H1 (cell line): ENCODE results near the gene FAM222B. TPM values are rescaled to one million over a fixed set of nuclear protein-coding genes. Genes with fewer than 3 reads are reported as not detected.
A peak's percentile ranks its signal among the peaks of the same experiment; 100 is the strongest.

Experiments used
- CTCF ChIA-PET: fragments of 300-600 bp; sonication (Branson Sonifier 250); formaldehyde crosslinking; loops from one replicate; lab custom pipeline; 2021; ENCODE audit not compliant: partially characterized antibody; lab: Charles Lee
- POLR2A ChIA-PET: fragments of 300-600 bp; sonication (Branson Sonifier 250); formaldehyde crosslinking; loops from one replicate; lab custom pipeline; 2021; ENCODE audit warnings: inconsistent platforms; ENCODE audit not compliant: partially characterized antibody; lab: Charles Lee
- DNase-seq, 2 experiments: peaks; one replicate each; pipeline versions ENCODE4 v3.0.0 to v3.0.0-alpha.2; 2010 to 2022; ENCODE audit warnings: low spot score in 2 of 2, low read depth in 1 of 2, mixed read lengths in 1 of 2
- FAIRE-seq: peaks from 2 replicates; lab custom pipeline; 2011; peaks lifted over from hg19 to GRCh38; lab: Jason Lieb, UNC
- H2AFZ ChIP-seq: 2 replicates; pipeline ENCODE4 v1.8.1; 2012; ENCODE audit warnings: low read length, inconsistent platforms
- H2AK5ac ChIP-seq: 2 replicates; pipeline ENCODE4 v1.6.1; 2013; ENCODE audit warnings: low read depth, low read length
- H2BK120ac ChIP-seq: replicated peaks from 2 replicates; pipeline ENCODE3; 2013; ENCODE audit warnings: low read depth, low read length, inconsistent platforms
- H2BK12ac ChIP-seq: 2 replicates; pipeline ENCODE4 v1.6.1; 2013; ENCODE audit warnings: low read depth, low read length
- H2BK15ac ChIP-seq: 2 replicates; pipeline ENCODE4 v1.6.1; 2013; ENCODE audit warnings: low read length
- H2BK20ac ChIP-seq: 2 replicates; pipeline ENCODE4 v1.6.1; 2013; ENCODE audit warnings: low read length
- H2BK5ac ChIP-seq: 2 replicates; pipeline ENCODE4 v1.6.1; 2013; ENCODE audit warnings: low read depth, low read length
- H3K14ac ChIP-seq: 2 replicates; pipeline ENCODE4 v1.6.1; 2013; ENCODE audit warnings: inconsistent platforms; ENCODE audit not compliant: insufficient read length
- H3K18ac ChIP-seq: 2 replicates; pipeline ENCODE4 v1.6.1; 2013; ENCODE audit warnings: low read length; ENCODE audit errors: extremely low read depth
- H3K23ac ChIP-seq: 2 replicates; pipeline ENCODE4 v1.6.1; 2013; ENCODE audit warnings: inconsistent platforms; ENCODE audit not compliant: insufficient read length
- H3K23me2 ChIP-seq: 2 replicates; pipeline ENCODE4 v1.6.1; 2013; ENCODE audit warnings: low read depth, low read length
- H3K27ac ChIP-seq: 2 replicates; pipeline ENCODE4 v1.6.1; 2011; ENCODE audit warnings: low read depth, low read length, inconsistent platforms
- H3K27me3 ChIP-seq, 4 experiments: replicated peaks in 1 of 4; 1 replicate in 1 of 4; 2 replicates in 3 of 4; pipeline versions ENCODE4 v1.6.1 to v1.8.1; 2011 to 2013; ENCODE audit warnings: low read length in 3 of 4, mild to moderate bottlenecking in 3 of 4, inconsistent platforms in 2 of 4, mixed read lengths in 2 of 4, moderate library complexity in 1 of 4; ENCODE audit not compliant: control insufficient read depth in 3 of 4, insufficient read depth in 3 of 4; ENCODE audit errors: extremely low read depth in 1 of 4
- H3K36me3 ChIP-seq, 4 experiments: 2 replicates each; pipeline versions ENCODE4 v1.6.1 to v1.8.1; 2011 to 2013; ENCODE audit warnings: mild to moderate bottlenecking in 4 of 4, low read length in 3 of 4, moderate library complexity in 2 of 4, control low read depth in 1 of 4, inconsistent platforms in 1 of 4; ENCODE audit not compliant: insufficient read depth in 4 of 4, control insufficient read depth in 2 of 4
- H3K4ac ChIP-seq: replicated peaks from 2 replicates; pipeline ENCODE3; 2013; ENCODE audit warnings: low read length, low read depth, mixed read lengths, inconsistent platforms; ENCODE audit not compliant: insufficient read length
- H3K4me1 ChIP-seq, 4 experiments: replicated peaks in 1 of 4; 1 replicate in 1 of 4; 2 replicates in 3 of 4; pipeline versions ENCODE4 v1.6.1 to v1.8.1; 2011 to 2013; ENCODE audit warnings: low read length in 3 of 4, inconsistent platforms in 2 of 4, mixed read lengths in 1 of 4; ENCODE audit not compliant: insufficient read depth in 4 of 4, control insufficient read depth in 3 of 4
- H3K4me2 ChIP-seq, 2 experiments: 2 replicates each; pipeline versions ENCODE4 v1.6.1 to v1.8.1; 2011 to 2013; ENCODE audit warnings: low read depth in 2 of 2, low read length in 2 of 2, control low read depth in 1 of 2, inconsistent platforms in 1 of 2, mild to moderate bottlenecking in 1 of 2; ENCODE audit not compliant: insufficient read depth in 1 of 2
- H3K4me3 ChIP-seq, 4 experiments: fragments of 200-600, 300-600 bp in 1 of 4; sonication (generic), shearing (Covaris generic), sonication (Bioruptor Twin) in 1 of 4; 2 replicates each; pipeline versions ENCODE4 v1.5.1 to v1.8.1; 2011 to 2016; ENCODE audit warnings: low read length in 4 of 4, low read depth in 3 of 4, control low read depth in 2 of 4, inconsistent platforms in 2 of 4, mild to moderate bottlenecking in 2 of 4, mixed read lengths in 1 of 4, moderate library complexity in 1 of 4; ENCODE audit not compliant: insufficient read depth in 2 of 4; ENCODE audit errors: extremely low read depth in 1 of 4
- H3K56ac ChIP-seq: replicated peaks from 2 replicates; pipeline ENCODE3; 2013; ENCODE audit warnings: low read depth, mild to moderate bottlenecking, mixed read lengths, low read length, inconsistent platforms; ENCODE audit not compliant: insufficient read length
- H3K79me1 ChIP-seq: 2 replicates; pipeline ENCODE4 v1.6.1; 2013; ENCODE audit warnings: low read depth, low read length, control low read depth
- H3K79me2 ChIP-seq, 2 experiments: 2 replicates each; pipeline versions ENCODE4 v1.6.1 to v1.8.1; 2012 to 2013; ENCODE audit warnings: low read length in 2 of 2, mild to moderate bottlenecking in 2 of 2, inconsistent platforms in 1 of 2; ENCODE audit not compliant: insufficient read depth in 2 of 2, control insufficient read depth in 1 of 2
- H3K9ac ChIP-seq, 4 experiments: replicated peaks in 1 of 4; 1 replicate in 1 of 4; 2 replicates in 3 of 4; pipeline versions ENCODE4 v1.6.1 to v1.8.1; 2011 to 2013; ENCODE audit warnings: low read depth in 3 of 4, low read length in 3 of 4, control low read depth in 2 of 4, mild to moderate bottlenecking in 2 of 4, moderate library complexity in 2 of 4, inconsistent platforms in 1 of 4; ENCODE audit errors: extremely low read depth in 1 of 4
- H3K9me3 ChIP-seq, 2 experiments: 2 replicates each; pipeline versions ENCODE4 v1.6.1 to v1.8.1; 2012 to 2013; ENCODE audit warnings: mild to moderate bottlenecking in 2 of 2, moderate library complexity in 2 of 2, control low read depth in 1 of 2, inconsistent platforms in 1 of 2, low read depth in 1 of 2, low read length in 1 of 2, mixed read lengths in 1 of 2; ENCODE audit not compliant: insufficient read depth in 2 of 2
- H4K20me1 ChIP-seq, 2 experiments: replicated peaks in 1 of 2; 2 replicates each; pipeline versions ENCODE3 to v1.8.1; 2011 to 2013; ENCODE audit warnings: inconsistent platforms in 2 of 2, low read length in 2 of 2, mild to moderate bottlenecking in 1 of 2; ENCODE audit not compliant: insufficient read depth in 2 of 2, control insufficient read depth in 1 of 2
- H4K5ac ChIP-seq: 2 replicates; pipeline ENCODE4 v1.6.1; 2013; ENCODE audit warnings: low read length, low read depth, mixed read lengths, inconsistent platforms; ENCODE audit not compliant: insufficient read length
- H4K8ac ChIP-seq: 2 replicates; pipeline ENCODE4 v1.8.0; 2013; ENCODE audit warnings: mild to moderate bottlenecking, moderate library complexity, low read length, inconsistent platforms; ENCODE audit not compliant: insufficient read depth; ENCODE audit errors: extremely low read depth
- H4K91ac ChIP-seq: replicated peaks from 2 replicates; pipeline ENCODE3; 2013; ENCODE audit warnings: low read length, mixed read lengths, inconsistent platforms; ENCODE audit not compliant: insufficient read length
- CEBPB ChIP-seq: IDR thresholded peaks from 2 replicates; pipeline ENCODE4 v1.6.1; 2012; ENCODE audit warnings: low read depth, low read length
- POLR2A ChIP-seq, 2 experiments: IDR thresholded peaks; 1 replicate in 1 of 2; 2 replicates in 1 of 2; pipeline ENCODE4 v1.6.1; 2011; ENCODE audit warnings: low read depth in 2 of 2, low read length in 2 of 2, mild to moderate bottlenecking in 2 of 2; ENCODE audit errors: control extremely low read depth in 1 of 2
- WGBS, 2 experiments: shearing (Covaris generic) in 1 of 2; methylation state at CpG; one replicate each; pipeline versions ENCODE4 v1.1.6 to v1.1.7; 2013 to 2015; ENCODE audit warnings: low lambda C conversion rate in 2 of 2, mixed read lengths in 2 of 2, inconsistent platforms in 1 of 2, low coverage in 1 of 2, missing lambda C conversion rate in 1 of 2; ENCODE audit not compliant: insufficient replicate concordance in 2 of 2, insufficient coverage in 1 of 2, insufficient read length in 1 of 2; ENCODE audit errors: extremely low coverage in 1 of 2, missing lambda C conversion rate in 1 of 2; 5-methylcytosine and 5-hydroxymethylcytosine counted together
- polyA plus RNA-seq, 7 experiments: library from polyadenylated mRNA; depleted of rRNA in 3 of 7; stranded (reverse) in 5 of 7; unstranded in 2 of 7; fragments of >200 nt in 5 of 7; fragments of 200-250 nt in 2 of 7; gene quantifications; 1 replicate in 5 of 7; 2 replicates in 1 of 7; 4 replicates in 1 of 7; pipeline versions ENCODE4 v1.2.1 to v1.2.3, GENCODE V29; 2011 to 2013; ENCODE audit warnings: missing spikeins in 2 of 7, mixed read lengths in 2 of 7
- total RNA-seq: library from RNA; stranded (reverse); fragmentation: NEBNext Ultra II Directional; extraction: Animal tissue kit (Norgen Biotek cat#: 25700); gene quantifications from 2 replicates; pipeline ENCODE4 v1.2.1, GENCODE V29; 2021

FAM222B gene
- total and polyA plus RNA-seq, 2 of the 8 experiments (the other 6 are each of a cell fraction or from before 2014, with no cell fraction given): 42.1 to 81.7 TPM

DNA sequence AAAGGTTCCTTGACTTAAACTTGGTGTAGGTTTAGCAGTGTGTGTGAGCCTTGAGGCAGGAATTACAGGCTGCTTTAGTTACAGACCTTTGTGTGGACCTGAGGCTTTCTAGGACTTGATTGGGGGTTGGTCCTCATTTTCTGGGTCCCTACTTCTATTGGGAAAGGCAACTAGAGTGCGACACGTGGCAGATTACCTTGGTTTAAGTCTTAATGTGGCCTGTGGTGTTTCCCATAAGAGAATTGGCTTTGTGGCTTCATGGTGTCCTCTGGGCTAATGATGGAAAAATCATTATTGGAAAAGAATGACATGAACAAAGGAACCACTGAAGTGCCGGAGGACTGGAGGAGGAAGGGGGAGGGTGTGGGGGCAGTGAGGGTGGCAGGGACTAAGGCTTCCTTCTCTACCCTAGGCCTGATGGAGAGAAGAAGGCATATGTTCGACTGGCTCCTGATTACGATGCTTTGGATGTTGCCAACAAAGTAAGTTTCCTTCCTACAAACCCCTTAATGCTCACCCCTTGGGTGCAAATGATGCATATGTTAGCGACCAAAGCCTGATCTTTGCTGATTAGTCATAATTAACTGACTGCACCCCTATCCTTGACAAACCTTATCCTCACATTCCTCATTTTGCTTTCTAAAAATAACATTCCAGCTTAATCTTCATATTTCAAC is 119.3 kb downstream of the FAM222B start:
- Histone ChIP-seq H4K20me1 (peaks cover 6 to 19% of the 10 kb centered on the region in 2 experiments), H3K4me1 (peaks cover 0 to 15% (median 6%) of the 10 kb centered on the region in 4 experiments; a peak in 6 of 7 replicates), H4K8ac (no peak overlapping the region), H2BK5ac (peak overlapping the region; percentile 7; the same call in 1 of the 2 replicates), H2BK15ac (no peak overlapping the region), H3K79me2 (peaks cover 5 to 37% of the 10 kb centered on the region in 2 experiments; a peak in 3 of 4 replicates), H3K56ac (no peak overlapping the region)
- POLR2A ChIA-PET: interaction anchor here (0.7 to 17.6 kb wide), 16 partner anchors 10 to 359 kb away, joined by 3 to 813 read pairs (median 14); partner anchors contain the start of genes BLTP2, DHRS13, FAM222B and FLOT2
- CTCF ChIA-PET: interaction anchor here (16.9 kb wide), 1 partner anchor 26 kb away, joined by 316 read pairs; no protein-coding TSS in a partner anchor
- TF ChIP-seq POLR2A (IDR thresholded peaks at IDR 0.05; ENCODE audit: control extremely low read depth in 1 of 2, low read depth in 2 of 2, low read length in 2 of 2): peak; percentile 6 to 71
- TF ChIP-seq CEBPB: no peak
- TF ChIP-seq, all 59 proteins: peak for 1
- H3K27me3 ChIP-seq: no peaks in the 10 kb centered on the region
- H3K79me1 ChIP-seq: no peaks in the 10 kb centered on the region; the same call in 1 of the 2 replicates
- no peak overlapping the region for H3K23ac ChIP-seq
- H3K18ac ChIP-seq: no peak overlapping the region
- no peak overlapping the region for H2BK20ac ChIP-seq
- no peak overlapping the region for H3K27ac ChIP-seq
- no peak overlapping the region for H3K14ac ChIP-seq
- peak overlapping the region in 1 of 4 experiments; percentile 39; a peak in 1 of 8 replicates for H3K4me3 ChIP-seq
- WGBS, 2 experiments: 85% methylated on average over 5 of the region's 6 CpGs; no CpG with 5 or more reads in 1 of the 2 experiments
- no peak overlapping the region for H2BK12ac ChIP-seq
- no peak overlapping the region for H2BK120ac ChIP-seq
- H2AFZ ChIP-seq: no peak overlapping the region
- peaks cover 26% of the 10 kb centered on the region for H3K23me2 ChIP-seq
- DNase-seq (no peak), FAIRE-seq (no peak)
- no peaks in the 10 kb centered on the region for H3K9me3 ChIP-seq
- H2AK5ac ChIP-seq: no peak overlapping the region
- H4K5ac ChIP-seq: no peak overlapping the region
- H3K9ac ChIP-seq: no peak overlapping the region; a peak in 1 of 7 replicates
- no peak overlapping the region for H3K4ac ChIP-seq
- H4K91ac ChIP-seq: no peak overlapping the region
- peaks cover 19 to 49% (median 36%) of the 10 kb centered on the region in 4 experiments for H3K36me3 ChIP-seq
- peak overlapping the region; percentile 40 to 87; a peak in 2 of 4 replicates for H3K4me2 ChIP-seq
